ENCODE measurements around the gene PATJ. TPM values are rescaled to one million over a fixed set of nuclear protein-coding genes. Genes with fewer than 3 reads are reported as not detected.

Gene PATJ
- total and polyA plus RNA-seq, 7 donors, result 2.0 to 49.9 (median 17.1) TPM

DNA sequence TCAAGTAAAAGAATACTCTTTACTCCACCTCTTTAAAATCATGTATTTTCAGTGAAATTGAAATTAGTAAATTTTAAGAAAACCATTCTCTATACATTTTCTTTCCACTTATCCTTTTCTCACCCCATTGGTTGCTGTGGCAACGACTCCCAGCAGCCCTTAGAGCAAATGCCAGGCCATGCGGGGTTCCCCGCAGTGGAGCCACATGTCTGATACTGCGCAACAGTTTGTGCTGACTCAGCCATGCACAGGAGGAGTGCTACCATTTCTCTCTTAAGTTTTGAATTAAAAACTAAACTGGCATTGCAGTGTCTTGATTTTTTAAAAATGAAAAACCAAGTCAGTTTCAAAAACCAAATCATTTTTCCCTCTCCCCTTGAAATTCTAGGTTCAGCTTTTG is 238.3 kb downstream of the PATJ start:
- intact Hi-C loops (cut with DNase I), result no loop called here
- Histone ChIP-seq H3K36me3 (ENCODE audit: insufficient read depth in 1 of 2, low read depth in 1 of 2) (no peaks in the 10 kb centered on the region), H3K4me3 (no peak overlapping the region), H3K27me3 (ENCODE audit: insufficient read depth in 3 of 3, low read length in 2 of 3) (no peaks in the 10 kb centered on the region), H3K27ac (no peak overlapping the region), H3K4me1 (peaks cover 6% of the 10 kb centered on the region), H3K9me3 (no peaks in the 10 kb centered on the region)
- ATAC-seq, result no peak
- WGBS, 3 donors, result 66 to 80% (median 71%) methylated on average over 4 of the region's 4 CpGs
- TF ChIP-seq, protein P1, sequence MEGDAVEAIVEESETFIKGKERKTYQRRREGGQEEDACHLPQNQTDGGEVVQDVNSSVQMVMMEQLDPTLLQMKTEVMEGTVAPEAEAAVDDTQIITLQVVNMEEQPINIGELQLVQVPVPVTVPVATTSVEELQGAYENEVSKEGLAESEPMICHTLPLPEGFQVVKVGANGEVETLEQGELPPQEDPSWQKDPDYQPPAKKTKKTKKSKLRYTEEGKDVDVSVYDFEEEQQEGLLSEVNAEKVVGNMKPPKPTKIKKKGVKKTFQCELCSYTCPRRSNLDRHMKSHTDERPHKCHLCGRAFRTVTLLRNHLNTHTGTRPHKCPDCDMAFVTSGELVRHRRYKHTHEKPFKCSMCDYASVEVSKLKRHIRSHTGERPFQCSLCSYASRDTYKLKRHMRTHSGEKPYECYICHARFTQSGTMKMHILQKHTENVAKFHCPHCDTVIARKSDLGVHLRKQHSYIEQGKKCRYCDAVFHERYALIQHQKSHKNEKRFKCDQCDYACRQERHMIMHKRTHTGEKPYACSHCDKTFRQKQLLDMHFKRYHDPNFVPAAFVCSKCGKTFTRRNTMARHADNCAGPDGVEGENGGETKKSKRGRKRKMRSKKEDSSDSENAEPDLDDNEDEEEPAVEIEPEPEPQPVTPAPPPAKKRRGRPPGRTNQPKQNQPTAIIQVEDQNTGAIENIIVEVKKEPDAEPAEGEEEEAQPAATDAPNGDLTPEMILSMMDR (IDR thresholded peaks at IDR 0.05), result no peak
- DNase-seq, result no peak

DNA sequence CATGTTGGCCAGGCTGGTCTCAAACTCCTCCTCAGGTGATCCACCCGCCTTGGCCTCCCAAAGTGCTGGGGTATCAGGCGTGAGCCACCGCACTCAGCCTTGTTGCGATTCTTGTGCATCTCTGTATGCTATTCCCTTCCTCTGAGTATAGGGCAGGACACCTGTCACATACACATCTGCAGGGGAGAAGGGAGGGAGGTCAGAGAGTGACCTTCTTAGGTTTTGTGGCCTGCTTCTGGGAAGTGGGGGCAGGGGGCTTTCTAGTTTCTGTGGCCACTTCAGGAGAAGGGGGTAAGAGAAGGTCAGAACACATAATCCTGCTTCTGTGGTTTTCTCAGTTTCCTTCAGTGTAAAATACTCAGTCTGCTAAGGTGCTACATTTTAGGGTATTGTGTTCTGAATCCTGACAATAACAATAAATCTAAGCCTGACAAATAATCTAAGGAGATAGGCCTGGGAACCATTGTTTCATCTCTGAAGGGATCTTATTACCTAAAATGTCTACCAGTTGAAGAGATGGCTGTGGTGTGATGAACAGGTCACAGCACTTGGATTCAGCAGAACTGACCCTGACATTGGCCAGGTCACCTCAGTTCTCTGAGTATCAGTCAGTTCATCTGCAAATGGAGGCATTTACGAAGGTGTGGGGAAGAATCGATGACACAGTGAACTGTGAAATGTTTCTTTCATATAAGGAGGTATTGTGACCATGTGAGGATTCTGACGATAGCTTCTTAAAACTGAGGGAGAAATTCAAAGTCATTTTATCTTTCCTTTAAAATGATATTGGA is 239.8 kb downstream of the PATJ start:
- intact Hi-C loops (cut with DNase I), result no loop called here
- Histone ChIP-seq H3K4me3 (no peak overlapping the region), H3K27me3 (ENCODE audit: insufficient read depth in 3 of 3, low read length in 2 of 3) (no peaks in the 10 kb centered on the region), H3K36me3 (ENCODE audit: insufficient read depth in 1 of 2, low read depth in 1 of 2) (no peaks in the 10 kb centered on the region), H3K4me1 (no peaks in the 10 kb centered on the region), H3K27ac (no peak overlapping the region), H3K9me3 (no peaks in the 10 kb centered on the region)
- DNase-seq (no peak), ATAC-seq (no peak)
- 93 to 99% (median 95%) methylated on average over 7 of the region's 7 CpGs for WGBS, 3 donors
- TF ChIP-seq, protein P1 (IDR thresholded peaks at IDR 0.05), result no peak

DNA sequence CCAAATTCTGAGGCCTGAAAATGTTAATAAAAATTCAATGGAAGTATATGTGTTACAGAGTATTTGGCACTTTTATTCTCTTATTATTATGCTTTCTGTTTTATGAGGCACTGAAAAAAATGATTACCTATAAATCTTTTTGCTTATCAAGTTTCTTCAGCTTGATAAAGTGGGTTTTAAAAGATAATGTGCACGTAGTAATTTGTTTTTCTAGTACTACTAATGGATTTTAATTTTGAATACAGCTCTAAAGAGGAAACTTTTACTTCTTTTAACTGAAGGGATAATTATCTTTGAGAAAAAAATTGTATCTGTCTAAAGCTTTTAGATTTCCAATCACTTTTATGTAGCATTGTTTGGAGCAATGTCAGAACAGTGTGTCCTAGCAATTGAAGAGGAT is 241.0 kb downstream of the PATJ start:
- ATAC-seq (no peak), DNase-seq (no peak)
- H3K27me3 ChIP-seq (ENCODE audit: insufficient read depth in 3 of 3, low read length in 2 of 3), result no peaks in the 10 kb centered on the region
- no peak overlapping the region for H3K27ac ChIP-seq
- 79 to 91% (median 83%) methylated on average over 1 of the region's 1 CpG for WGBS, 3 donors
- no peaks in the 10 kb centered on the region for H3K36me3 ChIP-seq (ENCODE audit: insufficient read depth in 1 of 2, low read depth in 1 of 2)
- no peaks in the 10 kb centered on the region for H3K9me3 ChIP-seq
- no peak overlapping the region for H3K4me3 ChIP-seq
- no peaks in the 10 kb centered on the region for H3K4me1 ChIP-seq
- TF ChIP-seq, protein P1 (IDR thresholded peaks at IDR 0.05), result no peak
- intact Hi-C loops (cut with DNase I), result no loop called here

DNA sequence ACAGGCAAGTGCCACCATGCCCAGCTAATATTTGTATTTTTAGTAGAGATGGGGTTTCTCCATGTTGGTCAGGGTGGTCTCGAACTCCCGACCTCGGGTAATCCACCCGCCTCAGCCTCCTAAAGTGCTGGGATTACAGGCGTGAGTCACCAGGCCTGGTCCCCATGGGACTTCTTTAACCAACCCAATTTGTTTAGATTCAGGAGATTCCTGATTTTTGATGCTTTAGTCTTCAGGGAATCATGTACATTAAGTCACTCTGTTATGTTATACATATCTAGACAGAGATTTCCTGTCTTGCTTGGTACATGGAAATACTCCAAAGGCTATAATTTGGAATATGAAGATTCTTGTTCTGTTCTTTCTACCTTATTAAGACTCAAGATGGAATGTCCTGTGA is 250.0 kb downstream of the PATJ start:
- Histone ChIP-seq H3K36me3 (ENCODE audit: insufficient read depth in 1 of 2, low read depth in 1 of 2) (peaks cover 0 to 15% of the 10 kb centered on the region in 2 donors), H3K27ac (no peak overlapping the region), H3K27me3 (ENCODE audit: insufficient read depth in 3 of 3, low read length in 2 of 3) (no peaks in the 10 kb centered on the region), H3K9me3 (no peaks in the 10 kb centered on the region), H3K4me1 (peaks cover 12% of the 10 kb centered on the region), H3K4me3 (no peak overlapping the region)
- DNase-seq (no peak), ATAC-seq (no peak)
- intact Hi-C loops (cut with DNase I), result no loop called here
- TF ChIP-seq, protein P1 (IDR thresholded peaks at IDR 0.05), result no peak
- WGBS, 3 donors, result 85 to 94% (median 93%) methylated on average over 5 of the region's 5 CpGs

All from psoas muscle (tissue), 8 donors.